ENCODE results near the gene HIVEP3.

The HIVEP3 gene

DNA sequence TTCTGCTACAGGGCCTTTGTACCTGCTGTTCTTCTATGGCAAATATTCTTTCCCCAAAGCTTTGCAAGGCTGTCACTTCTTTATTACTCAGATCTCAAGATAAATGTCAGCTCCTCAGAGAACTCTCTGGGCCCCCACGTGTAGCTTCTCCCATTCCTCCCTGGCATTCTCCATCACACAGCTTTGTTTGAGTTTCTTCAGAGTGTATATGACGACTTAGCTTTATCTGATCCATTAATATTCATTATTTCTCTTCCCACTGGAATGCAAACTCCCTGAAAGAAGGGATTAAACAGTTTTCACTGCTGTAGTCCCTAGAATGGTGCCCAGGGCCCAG is 259.6 kb downstream of the HIVEP3 start:
- Histone ChIP-seq H3K27ac (no peak overlapping the region), H3K4me3 (no peak overlapping the region)
- no peak for TF ChIP-seq CTCF (IDR thresholded peaks at IDR 0.05)
- DNase-seq (ENCODE audit: low spot score): no peak

DNA sequence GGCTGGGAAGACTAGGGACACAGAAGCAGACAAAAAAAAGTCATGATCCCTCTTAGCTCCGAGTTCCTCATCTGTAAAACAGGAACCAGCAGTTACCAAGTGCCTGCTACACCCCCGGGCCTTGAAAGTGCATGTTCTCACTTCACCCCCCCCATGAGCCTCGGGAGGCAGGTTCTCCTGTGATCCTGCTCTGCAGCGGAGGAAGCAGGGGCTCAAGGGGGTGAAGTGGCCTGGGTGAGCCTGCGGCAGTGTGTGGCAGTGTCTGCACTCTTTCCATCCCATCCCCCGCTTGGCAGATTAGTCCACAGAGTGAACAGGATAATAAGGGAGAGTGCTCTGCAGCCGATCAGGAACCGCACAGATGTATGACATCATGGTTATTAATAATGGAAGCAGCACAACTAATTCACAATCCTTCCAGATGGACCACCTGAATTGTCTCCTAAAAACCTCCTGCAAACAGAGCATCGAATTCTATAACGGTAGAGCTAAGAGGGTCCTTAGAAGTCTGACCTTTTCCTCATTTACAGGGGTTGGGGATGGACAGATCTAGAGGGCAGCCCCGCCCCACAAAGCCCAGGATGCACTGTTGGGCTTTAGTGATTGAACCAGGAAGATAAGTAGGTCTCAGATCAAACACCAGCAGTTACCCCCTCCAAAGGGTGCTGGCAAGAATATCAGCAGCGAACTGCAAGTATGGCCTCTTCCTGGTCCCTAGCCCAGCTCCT is 260.1 kb downstream of the HIVEP3 start:
- no peak for TF ChIP-seq CTCF (IDR thresholded peaks at IDR 0.05)
- H3K4me3 ChIP-seq: no peak overlapping the region
- DNase-seq (ENCODE audit: low spot score): no peak

DNA sequence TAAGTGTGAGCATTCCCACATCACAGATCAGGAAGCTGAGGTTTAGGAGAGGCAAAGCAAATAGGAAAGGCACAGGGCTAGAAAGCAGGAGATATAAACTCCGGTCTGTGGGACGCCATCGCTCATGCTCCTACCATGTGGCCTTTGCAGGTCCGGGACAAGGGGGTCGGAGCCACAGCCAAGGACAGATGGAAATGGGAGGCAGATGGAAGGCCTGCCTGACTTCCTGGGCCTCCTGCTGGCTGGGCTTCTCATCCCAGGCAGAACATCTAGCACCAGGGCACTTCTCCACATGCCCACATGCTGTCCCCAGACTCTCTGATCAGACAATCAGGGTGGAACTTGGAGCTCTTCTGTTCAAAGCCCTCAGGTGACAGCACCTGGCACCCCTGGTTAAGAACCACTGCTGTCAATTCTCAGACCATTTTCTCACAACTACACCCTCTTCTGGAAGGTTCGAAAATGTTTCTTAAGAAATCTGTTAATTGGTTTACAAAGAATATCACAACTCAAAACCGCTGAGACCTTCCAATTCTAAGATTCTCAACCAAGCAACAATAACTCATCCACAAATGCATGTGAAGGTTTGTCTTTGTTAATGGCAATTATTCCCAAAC is 260.9 kb downstream of the HIVEP3 start:
- no peak for TF ChIP-seq CTCF (IDR thresholded peaks at IDR 0.05)
- DNase-seq (ENCODE audit: low spot score): no peak
- no peak overlapping the region for H3K27ac ChIP-seq

More for the DNA sequence above, 260.1 kb downstream of the HIVEP3 start:
- no peak overlapping the region for H3K27ac ChIP-seq

DNA sequence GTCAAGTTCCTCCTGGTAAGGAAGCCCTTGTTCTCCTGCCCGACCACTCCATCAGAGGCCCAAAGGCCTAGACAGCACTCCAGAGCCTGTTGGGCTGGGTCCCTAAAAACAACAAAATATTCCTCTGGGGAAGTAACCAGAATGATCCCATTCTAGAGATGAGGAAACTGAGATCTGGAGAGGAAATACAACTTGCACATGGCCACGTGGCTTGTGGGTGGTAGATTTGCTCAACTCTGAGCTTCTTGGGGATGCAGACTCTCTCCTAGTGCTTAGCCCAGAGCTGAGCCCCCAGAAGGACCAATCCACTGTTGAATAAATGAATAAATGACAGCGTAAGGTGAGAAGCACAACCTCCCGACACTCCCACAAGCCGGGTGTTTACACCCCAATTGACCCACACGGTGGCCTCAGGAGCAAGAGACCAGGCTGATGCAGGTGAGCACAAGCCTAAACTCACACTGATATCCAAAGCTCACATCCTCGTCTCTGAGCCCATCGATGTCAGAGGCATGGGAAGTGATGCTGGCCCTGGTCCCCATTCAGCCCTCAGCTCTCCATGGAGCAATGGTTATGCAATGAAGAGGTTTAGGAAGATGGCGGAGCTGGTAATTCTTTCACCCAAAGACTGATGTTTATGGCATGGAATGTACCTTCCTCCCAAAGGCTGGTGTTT is 261.8 kb downstream of the HIVEP3 start:
- TF ChIP-seq CTCF (IDR thresholded peaks at IDR 0.05): no peak
- H3K4me3 ChIP-seq: no peak overlapping the region
- no peak for DNase-seq (ENCODE audit: low spot score)
- no peak overlapping the region for H3K27ac ChIP-seq

More for the DNA sequence above, 260.9 kb downstream of the HIVEP3 start:
- no peak overlapping the region for H3K4me3 ChIP-seq

DNA sequence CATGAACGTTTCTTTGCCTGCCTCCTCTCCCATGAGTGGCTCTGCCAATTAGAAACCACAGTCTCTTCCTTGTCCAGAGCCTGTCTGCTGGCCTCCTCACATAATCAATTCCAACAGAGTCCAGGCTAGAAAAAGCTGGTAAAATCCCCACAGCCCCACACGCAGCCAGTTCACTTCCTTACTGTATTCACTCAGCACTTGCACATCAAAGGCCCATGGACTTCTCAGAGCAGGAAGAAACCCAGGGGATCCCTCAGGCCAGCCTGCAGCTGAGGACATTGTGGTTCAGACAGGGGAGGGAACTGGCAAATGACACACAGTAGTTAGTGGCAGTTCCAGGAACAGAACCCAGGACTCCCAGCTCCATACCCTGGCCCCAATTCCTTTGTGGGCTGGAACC is 262.7 kb downstream of the HIVEP3 start:
- DNase-seq (ENCODE audit: low spot score): no peak
- Histone ChIP-seq H3K4me3 (no peak overlapping the region), H3K27ac (no peak overlapping the region)
- TF ChIP-seq CTCF (IDR thresholded peaks at IDR 0.05): no peak

- TF ChIP-seq CTCF (IDR thresholded peaks at IDR 0.05): no peak
- Histone ChIP-seq H3K27ac (no peak overlapping the region), H3K4me3 (no peak overlapping the region)
- DNase-seq (ENCODE audit: low spot score): no peak
These were observed 263.1 kb downstream of the HIVEP3 start for GRCh38 chr1:41655632-41656031.

All from coronary artery (tissue), 2 donors.